Measurements from ENCODE around the gene FNDC3B. TPM values are rescaled to one million over a fixed set of nuclear protein-coding genes. Genes with fewer than 3 reads are reported as not detected.

The FNDC3B gene
- total and polyA plus RNA-seq, 3 donors from 2014 or later: 24.2 to 63.5 (median 57.7) TPM

- WGBS, 2 donors: 94 to 95% methylated on average over 5 of the region's 5 CpGs
- Histone ChIP-seq H3K27ac (no peak overlapping the region), H3K27me3 (no peaks in the 10 kb centered on the region), H3K4me1 (no peaks in the 10 kb centered on the region), H3K36me3 (ENCODE audit: low read depth, missing control alignments) (no peaks in the 10 kb centered on the region), H3K9me3 (no peaks in the 10 kb centered on the region), H3K4me3 (no peak overlapping the region)
- DNase-seq: no peak
- intact Hi-C loops (cut with DNase I; ENCODE audit: low total_unique reads): no loop called here
- TF ChIP-seq POLR2A (IDR thresholded peaks at IDR 0.05): no peak
- no peak for TF ChIP-seq CTCF (IDR thresholded peaks at IDR 0.05)
These were observed 237.8 kb downstream of the FNDC3B start for GRCh38 chr3:172277151-172277652.

GRCh38 chr3:172279191-172279640 lies 239.8 kb downstream of the FNDC3B start:
- Histone ChIP-seq H3K4me3 (no peak overlapping the region), H3K27ac (no peak overlapping the region), H3K36me3 (ENCODE audit: low read depth, missing control alignments) (no peaks in the 10 kb centered on the region), H3K27me3 (no peaks in the 10 kb centered on the region), H3K9me3 (no peaks in the 10 kb centered on the region), H3K4me1 (no peaks in the 10 kb centered on the region)
- WGBS, 2 donors: 50 to 63% methylated on average over 5 of the region's 5 CpGs
- DNase-seq: no peak
- TF ChIP-seq CTCF (IDR thresholded peaks at IDR 0.05) (no peak), POLR2A (IDR thresholded peaks at IDR 0.05) (no peak)
- intact Hi-C loops (cut with DNase I; ENCODE audit: low total_unique reads): no loop called here

GRCh38 chr3:172279974-172280373 lies 240.6 kb downstream of the FNDC3B start:
- Histone ChIP-seq H3K9me3 (no peaks in the 10 kb centered on the region), H3K4me1 (no peaks in the 10 kb centered on the region), H3K27ac (no peak overlapping the region), H3K36me3 (ENCODE audit: low read depth, missing control alignments) (no peaks in the 10 kb centered on the region), H3K4me3 (no peak overlapping the region), H3K27me3 (no peaks in the 10 kb centered on the region)
- TF ChIP-seq POLR2A (IDR thresholded peaks at IDR 0.05) (no peak), CTCF (IDR thresholded peaks at IDR 0.05) (no peak)
- DNase-seq: no peak
- intact Hi-C loops (cut with DNase I; ENCODE audit: low total_unique reads): no loop called here
- 87 to 90% methylated on average over 8 of the region's 8 CpGs for WGBS, 2 donors

- DNase-seq: no peak
- H3K27me3 ChIP-seq: no peaks in the 10 kb centered on the region
- WGBS, 2 donors: 74 to 86% methylated on average over 1 of the region's 1 CpG
- TF ChIP-seq CTCF (IDR thresholded peaks at IDR 0.05) (no peak), POLR2A (IDR thresholded peaks at IDR 0.05) (no peak)
- H3K27ac ChIP-seq: no peak overlapping the region
- no peak overlapping the region for H3K4me3 ChIP-seq
- intact Hi-C loops (cut with DNase I; ENCODE audit: low total_unique reads): no loop called here
- H3K4me1 ChIP-seq: no peaks in the 10 kb centered on the region
- no peaks in the 10 kb centered on the region for H3K36me3 ChIP-seq (ENCODE audit: low read depth, missing control alignments)
- H3K9me3 ChIP-seq: no peaks in the 10 kb centered on the region
These were observed 241.2 kb downstream of the FNDC3B start for GRCh38 chr3:172280406-172281051.

- Histone ChIP-seq H3K27me3 (no peaks in the 10 kb centered on the region), H3K4me3 (no peak overlapping the region), H3K9me3 (no peaks in the 10 kb centered on the region), H3K36me3 (ENCODE audit: low read depth, missing control alignments) (no peaks in the 10 kb centered on the region), H3K27ac (no peak overlapping the region), H3K4me1 (no peaks in the 10 kb centered on the region)
- no peak for DNase-seq
- TF ChIP-seq CTCF (IDR thresholded peaks at IDR 0.05) (no peak), POLR2A (IDR thresholded peaks at IDR 0.05) (no peak)
- intact Hi-C loops (cut with DNase I; ENCODE audit: low total_unique reads): no loop called here
- WGBS, 2 donors: 90 to 93% methylated on average over 7 of the region's 7 CpGs
These were observed 242.5 kb downstream of the FNDC3B start for GRCh38 chr3:172281884-172282283.

Measured in testis (tissue), 3 donors.